Fibroblast of skin of scalp (primary cell): ENCODE measurements around the gene ZNF207.
"Not testable (repeated sequence)": the region's sequence is repeated elsewhere in the genome, so short reads cannot be mapped to it uniquely, and the experiment has no call there.

ENCODE experiments used
- DNase-seq: peaks from one replicate; pipeline ENCODE4 v3.0.0-alpha.2; 2013

The ZNF207 gene

DNA sequence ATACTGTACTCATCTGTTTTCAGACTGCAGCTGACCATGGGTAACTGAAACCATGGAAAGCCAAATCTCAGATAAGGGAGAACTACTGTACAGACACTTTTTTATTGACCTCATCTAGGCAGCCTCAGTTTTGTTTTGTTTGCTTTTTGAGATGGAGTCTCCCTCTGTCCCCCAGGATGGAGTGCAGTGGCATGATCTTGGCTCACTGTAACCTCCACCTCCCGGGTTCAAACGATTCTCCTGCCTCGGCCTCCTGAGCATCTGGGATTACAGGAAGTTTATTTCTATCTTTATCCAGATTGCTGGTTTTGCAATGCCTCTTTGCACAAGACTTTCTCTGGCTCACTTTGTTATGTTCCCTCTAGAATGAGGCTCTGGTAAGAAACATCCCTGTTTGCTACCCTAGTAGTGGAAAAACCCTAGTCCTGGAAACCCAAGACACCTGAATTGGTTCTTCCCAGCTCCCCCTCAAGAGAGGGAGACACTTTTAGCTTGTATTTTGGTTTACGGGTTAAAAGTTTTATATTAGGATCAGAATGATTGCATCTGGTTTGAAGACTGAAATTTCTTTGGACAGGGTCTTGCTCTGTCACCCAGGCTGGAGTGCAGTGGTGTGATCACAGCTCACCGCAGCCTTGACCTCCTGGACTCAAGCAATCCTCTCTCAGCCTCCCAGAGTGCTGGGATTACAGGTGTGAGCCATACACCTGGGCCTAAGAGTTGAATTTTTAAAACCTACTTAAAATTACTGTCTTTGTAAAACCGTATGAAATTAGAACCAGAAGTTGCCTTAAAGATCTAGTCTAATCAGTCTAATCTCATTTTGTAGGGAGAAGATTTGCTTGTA, 38.9 kb downstream of the ZNF207 start:
- DNase-seq: no peak

DNA sequence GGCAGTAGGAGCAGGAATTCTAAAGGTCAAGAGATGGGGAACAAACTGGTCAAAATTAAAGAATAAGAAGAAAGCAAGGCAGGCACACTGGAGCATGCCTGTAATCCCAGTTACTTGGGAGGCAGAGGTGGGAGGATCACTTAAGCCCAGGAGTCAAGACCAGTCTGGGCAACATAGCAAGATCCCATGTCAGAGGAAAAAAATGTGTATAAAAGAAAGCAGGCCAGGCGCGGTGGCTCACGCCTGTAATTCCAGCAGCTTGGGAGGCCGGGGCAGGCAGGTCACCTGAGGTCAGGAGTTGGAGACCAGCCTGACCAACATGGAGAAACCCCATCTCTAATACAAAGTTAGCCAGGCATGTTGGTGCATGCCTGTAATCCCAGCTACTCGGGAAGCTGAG, 43.9 kb downstream of the ZNF207 start:
- no peak for DNase-seq

- no peak for DNase-seq
Measured at GRCh38 chr17:32396343-32396742, 46.4 kb downstream of the ZNF207 start.

DNA sequence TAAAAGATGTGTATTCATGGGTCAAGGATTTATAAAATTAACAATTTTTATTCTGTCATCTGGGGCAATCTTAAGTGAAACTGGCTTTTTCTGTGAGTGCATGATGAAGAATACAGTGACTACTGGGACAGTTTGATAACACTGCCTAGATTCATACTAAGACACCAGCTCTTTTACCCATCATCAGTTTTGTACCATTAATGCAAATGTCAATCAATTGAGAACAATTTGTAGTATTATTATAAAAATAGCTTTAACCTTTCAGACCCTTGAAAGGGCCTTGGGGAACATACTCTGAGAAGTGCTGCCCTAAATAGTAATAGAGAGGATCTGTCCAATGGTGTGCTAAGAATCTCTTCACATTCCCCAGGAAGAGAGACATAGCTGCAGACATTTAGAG, 49.0 kb downstream of the ZNF207 start:
- DNase-seq: no peak

- not testable (repeated sequence) for DNase-seq
Measured at GRCh38 chr17:32410085-32410484, 60.1 kb downstream of the ZNF207 start.

DNA sequence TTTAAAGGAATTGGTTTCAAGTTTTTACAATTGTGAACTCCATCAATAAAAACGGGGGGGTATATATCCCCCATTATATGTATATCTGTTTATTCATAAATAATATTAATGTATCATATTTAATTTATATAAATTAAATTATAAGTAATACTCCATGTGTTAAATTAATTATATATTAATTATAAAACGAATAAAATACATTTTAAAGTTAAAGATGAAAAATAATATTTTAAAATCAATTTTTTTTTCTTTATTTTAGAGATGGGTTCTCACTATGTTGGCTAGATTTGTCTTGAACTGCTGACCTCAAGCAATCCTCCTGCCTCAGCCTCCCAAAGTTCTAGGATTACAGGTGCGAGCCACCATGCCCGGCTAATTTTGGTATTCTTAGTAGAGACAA, 76.9 kb downstream of the ZNF207 start:
- no peak for DNase-seq

DNA sequence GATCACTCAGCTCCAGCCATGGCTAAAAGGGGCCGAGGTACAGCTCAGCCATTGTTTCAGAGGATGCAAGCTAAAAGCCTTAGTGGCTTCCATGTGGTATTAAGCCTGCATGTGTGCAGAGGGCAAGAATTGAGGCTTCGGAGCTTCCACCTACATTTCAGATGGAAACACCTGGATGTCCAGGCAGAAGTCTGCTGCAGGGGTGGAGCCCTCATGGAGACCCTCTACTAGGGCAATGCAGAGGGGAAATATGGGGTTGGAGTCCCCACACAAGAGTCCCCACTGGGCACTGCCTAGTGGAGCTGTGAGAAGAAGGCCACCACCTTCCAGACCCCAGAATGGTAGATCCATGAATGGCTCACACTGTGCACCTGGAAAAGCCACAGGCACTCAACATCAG, 79.6 kb downstream of the ZNF207 start:
- no peak for DNase-seq
